Activated T-cell treated with anti-CD3 and anti-CD28 coated beads, Interleukin-2, amount 50 U/mL, for 24 hours (primary cell): ENCODE measurements around the gene ABLIM3.
A peak's percentile ranks its signal among the peaks of the same experiment; 100 is the strongest.

ENCODE experiments used
- DNase-seq: peaks from one replicate; pipeline ENCODE4 v3.0.0-alpha.2; 2020
- H3K27ac Mint-ChIP-seq: 2 replicates; pipeline ENCODE4 v1.8.0; 2020; ENCODE audit warnings: mild to moderate bottlenecking, mixed read lengths
- H3K27me3 Mint-ChIP-seq: 2 replicates; pipeline ENCODE4 v1.8.0; 2020; ENCODE audit warnings: mixed read lengths
- H3K36me3 Mint-ChIP-seq: 2 replicates; pipeline ENCODE4 v1.8.0; 2020; ENCODE audit warnings: low read depth, mixed read lengths
- H3K4me1 Mint-ChIP-seq: 2 replicates; pipeline ENCODE4 v1.8.0; 2020; ENCODE audit warnings: low read depth, mixed read lengths
- H3K4me3 Mint-ChIP-seq: 2 replicates; pipeline ENCODE4 v1.8.0; 2020; ENCODE audit warnings: mild to moderate bottlenecking, moderate library complexity, mixed read lengths
- H3K9me3 Mint-ChIP-seq: 2 replicates; pipeline ENCODE4 v1.8.0; 2020; ENCODE audit warnings: mixed read lengths

Gene ABLIM3

GRCh38 chr5:149160291-149160787, 19.0 kb downstream of the ABLIM3 start:
- no peak for DNase-seq
- no peaks in the 10 kb centered on the region for H3K36me3 Mint-ChIP-seq
- H3K9me3 Mint-ChIP-seq: no peaks in the 10 kb centered on the region
- H3K4me3 Mint-ChIP-seq: no peak overlapping the region
- H3K4me1 Mint-ChIP-seq: peaks cover 13% of the 10 kb centered on the region
- H3K27ac Mint-ChIP-seq: no peak overlapping the region
- no peaks in the 10 kb centered on the region for H3K27me3 Mint-ChIP-seq

- DNase-seq: no peak
- Mint-ChIP-seq H3K4me1 (peaks cover 9% of the 10 kb centered on the region), H3K9me3 (no peaks in the 10 kb centered on the region), H3K36me3 (no peaks in the 10 kb centered on the region), H3K4me3 (no peak overlapping the region), H3K27me3 (no peaks in the 10 kb centered on the region), H3K27ac (no peak overlapping the region)
These were observed 19.9 kb downstream of the ABLIM3 start for GRCh38 chr5:149161026-149161687.

- no peak overlapping the region for H3K27ac Mint-ChIP-seq
- DNase-seq: no peak
- no peaks in the 10 kb centered on the region for H3K36me3 Mint-ChIP-seq
- H3K4me1 Mint-ChIP-seq: peaks cover 2% of the 10 kb centered on the region
- H3K9me3 Mint-ChIP-seq: no peaks in the 10 kb centered on the region
- no peak overlapping the region for H3K4me3 Mint-ChIP-seq
- no peaks in the 10 kb centered on the region for H3K27me3 Mint-ChIP-seq
These were observed 20.6 kb downstream of the ABLIM3 start for GRCh38 chr5:149161850-149162249.

GRCh38 chr5:149162401-149163084, 21.2 kb downstream of the ABLIM3 start:
- no peak for DNase-seq
- Mint-ChIP-seq H3K27ac (no peak overlapping the region), H3K27me3 (no peaks in the 10 kb centered on the region), H3K4me3 (no peak overlapping the region), H3K4me1 (no peaks in the 10 kb centered on the region), H3K36me3 (no peaks in the 10 kb centered on the region), H3K9me3 (no peaks in the 10 kb centered on the region)

GRCh38 chr5:149164731-149165130, 23.4 kb downstream of the ABLIM3 start:
- DNase-seq: no peak
- no peak overlapping the region for H3K27ac Mint-ChIP-seq
- H3K9me3 Mint-ChIP-seq: no peaks in the 10 kb centered on the region
- no peak overlapping the region for H3K4me3 Mint-ChIP-seq
- H3K27me3 Mint-ChIP-seq: no peaks in the 10 kb centered on the region
- H3K36me3 Mint-ChIP-seq: no peaks in the 10 kb centered on the region
- H3K4me1 Mint-ChIP-seq: no peaks in the 10 kb centered on the region

- no peak for DNase-seq
- Mint-ChIP-seq H3K36me3 (no peaks in the 10 kb centered on the region), H3K4me1 (no peaks in the 10 kb centered on the region), H3K27ac (no peak overlapping the region), H3K9me3 (no peaks in the 10 kb centered on the region), H3K27me3 (peaks cover 9% of the 10 kb centered on the region), H3K4me3 (no peak overlapping the region)
These were observed 24.8 kb downstream of the ABLIM3 start for GRCh38 chr5:149166128-149166527.

- no peaks in the 10 kb centered on the region for H3K9me3 Mint-ChIP-seq
- H3K4me3 Mint-ChIP-seq: no peak overlapping the region
- no peaks in the 10 kb centered on the region for H3K36me3 Mint-ChIP-seq
- H3K4me1 Mint-ChIP-seq: peaks cover under 1% of the 10 kb centered on the region
- no peak overlapping the region for H3K27ac Mint-ChIP-seq
- DNase-seq: no peak
- peaks cover 9% of the 10 kb centered on the region for H3K27me3 Mint-ChIP-seq
These were observed 25.4 kb downstream of the ABLIM3 start for GRCh38 chr5:149166591-149167100.

GRCh38 chr5:149168276-149168906, 27.1 kb downstream of the ABLIM3 start:
- H3K4me3 Mint-ChIP-seq: no peak overlapping the region
- no peak for DNase-seq
- peaks cover 9% of the 10 kb centered on the region for H3K27me3 Mint-ChIP-seq
- no peaks in the 10 kb centered on the region for H3K36me3 Mint-ChIP-seq
- no peaks in the 10 kb centered on the region for H3K9me3 Mint-ChIP-seq
- peaks cover 11% of the 10 kb centered on the region for H3K4me1 Mint-ChIP-seq
- no peak overlapping the region for H3K27ac Mint-ChIP-seq

- Mint-ChIP-seq H3K27me3 (peaks cover 9% of the 10 kb centered on the region), H3K9me3 (no peaks in the 10 kb centered on the region), H3K4me1 (peaks cover 11% of the 10 kb centered on the region), H3K27ac (no peak overlapping the region), H3K4me3 (no peak overlapping the region), H3K36me3 (no peaks in the 10 kb centered on the region)
- no peak for DNase-seq
These were observed 29.0 kb downstream of the ABLIM3 start for GRCh38 chr5:149170299-149170698.

- H3K9me3 Mint-ChIP-seq: no peaks in the 10 kb centered on the region
- H3K27ac Mint-ChIP-seq: peak overlapping the region; percentile 75
- H3K36me3 Mint-ChIP-seq: no peaks in the 10 kb centered on the region
- no peak for DNase-seq
- H3K27me3 Mint-ChIP-seq: peaks cover 9% of the 10 kb centered on the region
- H3K4me1 Mint-ChIP-seq: peaks cover 11% of the 10 kb centered on the region
- H3K4me3 Mint-ChIP-seq: no peak overlapping the region
These were observed 31.0 kb downstream of the ABLIM3 start for GRCh38 chr5:149172261-149172660.

- peaks cover 9% of the 10 kb centered on the region for H3K27me3 Mint-ChIP-seq
These were observed 31.6 kb downstream of the ABLIM3 start for GRCh38 chr5:149172709-149173505.

GRCh38 chr5:149174847-149175234, 33.5 kb downstream of the ABLIM3 start:
- H3K9me3 Mint-ChIP-seq: no peaks in the 10 kb centered on the region

More at GRCh38 chr5:149172709-149173505, 31.6 kb downstream of the ABLIM3 start:
- H3K9me3 Mint-ChIP-seq: no peaks in the 10 kb centered on the region
- H3K4me3 Mint-ChIP-seq: no peak overlapping the region
- H3K4me1 Mint-ChIP-seq: peaks cover 11% of the 10 kb centered on the region
- H3K36me3 Mint-ChIP-seq: no peaks in the 10 kb centered on the region
- peak overlapping the region; percentile 75 for H3K27ac Mint-ChIP-seq
- no peak for DNase-seq

GRCh38 chr5:149175346-149176105, 34.2 kb downstream of the ABLIM3 start:
- Mint-ChIP-seq H3K36me3 (no peaks in the 10 kb centered on the region), H3K4me1 (peaks cover 11% of the 10 kb centered on the region), H3K27ac (no peak overlapping the region), H3K27me3 (peaks cover 12% of the 10 kb centered on the region), H3K4me3 (no peak overlapping the region), H3K9me3 (no peaks in the 10 kb centered on the region)
- no peak for DNase-seq

More at GRCh38 chr5:149174847-149175234, 33.5 kb downstream of the ABLIM3 start:
- no peak for DNase-seq
- Mint-ChIP-seq H3K4me3 (no peak overlapping the region), H3K4me1 (peaks cover 11% of the 10 kb centered on the region), H3K36me3 (no peaks in the 10 kb centered on the region), H3K27me3 (peaks cover 17% of the 10 kb centered on the region), H3K27ac (no peak overlapping the region)
